Chondrocyte (in vitro differentiated cells): ENCODE data around the gene SMU1. TPM values are rescaled to one million over a fixed set of nuclear protein-coding genes. Genes with fewer than 3 reads are reported as not detected.
A peak's percentile ranks its signal among the peaks of the same experiment; 100 is the strongest.

ENCODE experiments used
- DNase-seq: peaks from one replicate; pipeline ENCODE4 v3.0.0; 2021; ENCODE audit warnings: mixed read lengths, low spot score
- H3K27ac Mint-ChIP-seq: one replicate; pipeline ENCODE4 v1.8.0; 2021; ENCODE audit warnings: mild to moderate bottlenecking, moderate library complexity, mixed read lengths; ENCODE audit not compliant: unreplicated experiment
- H3K27me3 Mint-ChIP-seq: 2 replicates; pipeline ENCODE4 v1.8.0; 2021; ENCODE audit warnings: low read depth, mixed read lengths
- H3K36me3 Mint-ChIP-seq: 2 replicates; pipeline ENCODE4 v1.8.0; 2021; ENCODE audit warnings: low read depth, mixed read lengths
- H3K4me1 Mint-ChIP-seq: 2 replicates; pipeline ENCODE4 v1.8.0; 2021; ENCODE audit warnings: low read depth, mild to moderate bottlenecking, mixed read lengths
- H3K4me3 Mint-ChIP-seq: one replicate; pipeline ENCODE4 v1.8.0; 2021; ENCODE audit warnings: mild to moderate bottlenecking, moderate library complexity, mixed read lengths; ENCODE audit not compliant: unreplicated experiment
- H3K9me3 Mint-ChIP-seq: 2 replicates; pipeline ENCODE4 v1.8.0; 2021; ENCODE audit warnings: low read depth, mixed read lengths
- total RNA-seq: library from RNA; stranded (reverse); gene quantifications from 3 replicates; pipeline ENCODE4 v1.2.1, GENCODE V29; 2021
- TF ChIP-seq, protein P1 (sequence below): fragments of 200-600 bp; sonication (generic); IDR thresholded peaks from 2 replicates; pipeline ENCODE4 v1.5.0; 2021; ENCODE audit warnings: antibody characterized with exemption, mild to moderate bottlenecking, moderate library complexity

Gene SMU1
- total RNA-seq, 1 donor from 2014 or later = 17.5 TPM

DNA sequence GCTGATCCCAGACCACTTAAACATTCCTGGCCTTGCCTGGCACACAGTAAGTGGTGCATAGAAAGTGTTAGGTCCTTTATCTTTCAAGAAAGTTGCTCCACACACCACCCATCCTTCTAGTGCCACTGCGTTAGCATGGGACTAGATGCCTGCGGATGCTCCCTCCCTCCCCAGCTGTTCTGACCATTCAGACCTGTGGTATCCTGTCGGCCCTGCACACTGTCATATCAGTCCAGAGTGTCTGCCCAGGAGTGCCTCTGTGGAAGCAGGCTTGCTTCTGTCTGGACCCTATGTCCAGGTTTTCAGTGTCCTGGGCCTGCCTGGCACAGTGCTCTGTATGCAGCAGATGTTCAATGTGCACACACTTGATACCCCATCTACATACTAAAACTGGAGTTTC is 38.3 kb upstream of the SMU1 start:
- TF ChIP-seq, protein P1, sequence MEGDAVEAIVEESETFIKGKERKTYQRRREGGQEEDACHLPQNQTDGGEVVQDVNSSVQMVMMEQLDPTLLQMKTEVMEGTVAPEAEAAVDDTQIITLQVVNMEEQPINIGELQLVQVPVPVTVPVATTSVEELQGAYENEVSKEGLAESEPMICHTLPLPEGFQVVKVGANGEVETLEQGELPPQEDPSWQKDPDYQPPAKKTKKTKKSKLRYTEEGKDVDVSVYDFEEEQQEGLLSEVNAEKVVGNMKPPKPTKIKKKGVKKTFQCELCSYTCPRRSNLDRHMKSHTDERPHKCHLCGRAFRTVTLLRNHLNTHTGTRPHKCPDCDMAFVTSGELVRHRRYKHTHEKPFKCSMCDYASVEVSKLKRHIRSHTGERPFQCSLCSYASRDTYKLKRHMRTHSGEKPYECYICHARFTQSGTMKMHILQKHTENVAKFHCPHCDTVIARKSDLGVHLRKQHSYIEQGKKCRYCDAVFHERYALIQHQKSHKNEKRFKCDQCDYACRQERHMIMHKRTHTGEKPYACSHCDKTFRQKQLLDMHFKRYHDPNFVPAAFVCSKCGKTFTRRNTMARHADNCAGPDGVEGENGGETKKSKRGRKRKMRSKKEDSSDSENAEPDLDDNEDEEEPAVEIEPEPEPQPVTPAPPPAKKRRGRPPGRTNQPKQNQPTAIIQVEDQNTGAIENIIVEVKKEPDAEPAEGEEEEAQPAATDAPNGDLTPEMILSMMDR = no peak
- Mint-ChIP-seq H3K27me3 (no peaks in the 10 kb centered on the region), H3K27ac (peak overlapping the region; percentile 57), H3K36me3 (peaks cover 25% of the 10 kb centered on the region), H3K9me3 (no peaks in the 10 kb centered on the region), H3K4me3 (no peak overlapping the region), H3K4me1 (peaks cover 34% of the 10 kb centered on the region)
- DNase-seq = no peak

DNA sequence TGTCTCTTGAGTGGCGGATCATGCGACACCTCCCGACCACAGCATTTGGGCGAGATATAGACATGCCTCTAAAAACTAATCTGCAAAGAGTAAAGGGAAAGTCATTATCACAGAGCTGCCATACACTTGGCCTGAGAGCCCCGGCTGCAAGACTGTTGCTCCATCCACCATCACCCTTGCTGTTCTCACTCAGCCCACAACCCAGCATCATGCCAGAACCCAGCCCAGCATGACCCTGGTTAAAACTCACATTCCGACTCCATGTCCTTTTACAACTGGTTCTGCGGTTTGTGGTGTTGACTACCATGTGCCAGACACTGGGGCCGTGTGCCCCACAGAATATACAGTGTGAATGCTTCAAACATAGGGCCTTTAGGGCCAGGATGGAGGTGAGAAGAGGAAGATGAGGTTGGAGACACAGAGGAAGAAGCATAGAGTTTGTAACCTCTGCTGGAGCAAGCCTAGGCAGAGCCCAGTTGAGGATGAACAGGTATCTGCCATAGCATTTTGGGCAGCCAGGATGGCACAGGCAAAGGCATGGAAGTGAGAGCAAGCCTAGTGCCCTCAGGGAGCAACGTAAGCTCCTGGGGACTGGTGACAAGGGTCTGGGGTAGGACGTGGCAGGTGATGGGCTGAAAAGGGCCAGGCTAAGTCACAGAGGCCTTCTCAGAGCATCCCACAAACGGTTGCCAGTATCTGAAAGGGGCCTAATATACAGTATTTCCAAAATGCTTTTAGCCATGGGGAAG is 37.5 kb upstream of the SMU1 start:
- Mint-ChIP-seq H3K9me3 (no peaks in the 10 kb centered on the region), H3K4me3 (no peak overlapping the region), H3K36me3 (peaks cover 22% of the 10 kb centered on the region), H3K27me3 (no peaks in the 10 kb centered on the region), H3K4me1 (peaks cover 34% of the 10 kb centered on the region), H3K27ac (peak overlapping the region; percentile 57)
- TF ChIP-seq, protein P1 = no peak
- no peak for DNase-seq

DNA sequence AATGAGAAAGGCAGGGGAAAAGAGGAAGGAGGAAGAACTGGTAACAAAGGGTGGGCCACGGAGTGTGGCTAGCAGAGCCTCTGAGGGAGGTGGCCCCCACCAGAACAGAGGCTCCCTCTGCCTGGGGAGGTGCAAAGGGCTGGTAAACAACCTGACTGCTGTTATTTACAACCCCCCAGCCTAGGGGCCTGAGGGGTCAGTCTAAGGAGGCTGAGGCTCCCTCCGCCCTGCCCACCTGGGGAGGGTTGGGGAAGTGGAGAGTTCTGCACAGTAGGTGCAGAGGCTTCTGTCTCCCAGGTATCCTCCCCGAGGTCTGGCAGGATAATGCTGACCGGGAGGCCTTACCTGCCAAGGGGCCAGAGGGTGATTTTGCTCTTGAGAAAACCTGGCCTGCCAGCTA is 35.6 kb upstream of the SMU1 start:
- Mint-ChIP-seq H3K36me3 (peaks cover 22% of the 10 kb centered on the region), H3K4me1 (peaks cover 35% of the 10 kb centered on the region), H3K27me3 (no peaks in the 10 kb centered on the region), H3K4me3 (no peak overlapping the region), H3K27ac (no peak overlapping the region), H3K9me3 (no peaks in the 10 kb centered on the region)
- TF ChIP-seq, protein P1 = no peak
- no peak for DNase-seq

DNA sequence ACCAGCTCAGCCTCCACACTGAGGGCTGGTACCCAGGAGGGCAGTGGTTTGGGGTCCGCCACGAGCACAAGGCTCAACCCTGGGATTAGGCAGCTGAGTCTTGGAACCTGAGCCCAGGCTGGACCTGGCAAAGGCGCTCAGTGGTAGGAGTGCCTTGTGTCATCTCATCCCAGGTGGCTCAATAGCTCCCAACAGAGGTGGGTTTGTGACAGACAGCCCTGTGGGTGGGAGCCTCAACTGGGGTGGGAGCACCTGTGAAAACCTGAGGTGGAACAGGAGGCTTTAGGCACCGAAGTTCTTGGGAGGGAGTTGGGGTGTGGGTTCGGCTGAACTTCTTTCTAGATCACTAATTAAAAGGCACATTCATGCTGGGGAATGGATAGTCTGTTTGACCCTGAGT is 35.2 kb upstream of the SMU1 start:
- H3K27ac Mint-ChIP-seq = no peak overlapping the region
- peaks cover 22% of the 10 kb centered on the region for H3K36me3 Mint-ChIP-seq
- peaks cover 35% of the 10 kb centered on the region for H3K4me1 Mint-ChIP-seq
- no peaks in the 10 kb centered on the region for H3K9me3 Mint-ChIP-seq
- DNase-seq = no peak
- TF ChIP-seq, protein P1 = no peak
- H3K4me3 Mint-ChIP-seq = no peak overlapping the region
- no peaks in the 10 kb centered on the region for H3K27me3 Mint-ChIP-seq

DNA sequence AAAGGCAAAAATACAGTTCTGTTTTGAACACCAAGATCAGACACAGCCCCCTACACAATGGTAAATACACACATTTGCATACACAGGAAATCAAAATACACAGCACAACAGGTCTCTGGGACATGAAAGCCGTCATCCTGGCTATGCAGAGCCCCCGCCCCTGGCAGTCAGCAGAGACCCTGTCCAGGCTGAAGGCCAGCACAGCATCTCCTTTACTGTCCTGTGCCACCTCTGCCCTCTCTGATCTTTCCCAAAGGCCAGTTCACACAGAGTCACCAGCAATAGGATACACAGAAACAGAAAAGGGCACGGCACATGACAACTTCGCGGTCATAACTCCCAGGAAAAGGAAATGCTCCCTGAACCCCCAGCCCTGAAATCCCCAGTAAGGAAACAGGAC is 34.2 kb upstream of the SMU1 start:
- no peak for DNase-seq
- Mint-ChIP-seq H3K27ac (no peak overlapping the region), H3K4me3 (no peak overlapping the region), H3K9me3 (no peaks in the 10 kb centered on the region), H3K36me3 (peaks cover 22% of the 10 kb centered on the region), H3K27me3 (no peaks in the 10 kb centered on the region), H3K4me1 (peaks cover 38% of the 10 kb centered on the region)
- TF ChIP-seq, protein P1 = no peak
